Fibroblast of mammary gland (primary cell): ENCODE results near the gene MED13L.
A peak's percentile ranks its signal among the peaks of the same experiment; 100 is the strongest.

Experiments used
- DNase-seq: peaks from one replicate; pipeline ENCODE4 v3.0.0-alpha.2; 2010; ENCODE audit warnings: low read depth
- H3K4me3 ChIP-seq: 2 replicates; pipeline ENCODE4 v1.5.1; 2011; ENCODE audit warnings: low read depth, mild to moderate bottlenecking, low read length, moderate library complexity; ENCODE audit not compliant: control insufficient read depth
- CTCF ChIP-seq: conservative IDR thresholded peaks from 2 replicates; pipeline ENCODE4 v1.5.1; 2011; ENCODE audit warnings: low read depth, low read length, inconsistent platforms; ENCODE audit not compliant: control insufficient read depth, insufficient read depth

The MED13L gene

GRCh38 chr12:116201908-116202307, 75.6 kb downstream of the MED13L start:
- TF ChIP-seq CTCF: no peak
- H3K4me3 ChIP-seq: no peak overlapping the region
- peak; percentile 41 for DNase-seq

- no peak for DNase-seq
- H3K4me3 ChIP-seq: no peak overlapping the region
- no peak for TF ChIP-seq CTCF
These were observed 76.1 kb downstream of the MED13L start for GRCh38 chr12:116201359-116201758.

- DNase-seq: peak; percentile 57
- TF ChIP-seq CTCF: no peak
- H3K4me3 ChIP-seq: no peak overlapping the region
These were observed 76.7 kb downstream of the MED13L start for GRCh38 chr12:116200812-116201211.

- no peak for TF ChIP-seq CTCF
- no peak overlapping the region for H3K4me3 ChIP-seq
- no peak for DNase-seq
These were observed 78.3 kb downstream of the MED13L start for GRCh38 chr12:116199160-116199706.

- no peak for DNase-seq
- no peak overlapping the region for H3K4me3 ChIP-seq
- no peak for TF ChIP-seq CTCF
These were observed 80.5 kb downstream of the MED13L start for GRCh38 chr12:116196752-116197718.

GRCh38 chr12:116196226-116196625, 81.3 kb downstream of the MED13L start:
- no peak for TF ChIP-seq CTCF
- DNase-seq: no peak
- no peak overlapping the region for H3K4me3 ChIP-seq
